Stomach smooth muscle (tissue), 2 donors: ENCODE data around the gene SLC2A6.

ENCODE experiments used
- H3K27ac ChIP-seq: one replicate; pipeline ENCODE4 v1.7.0; 2013; ENCODE audit warnings: mild to moderate bottlenecking, low read length, inconsistent platforms
- H3K27me3 ChIP-seq, 2 donors: one replicate each; pipeline ENCODE4 v1.7.0; 2013; ENCODE audit warnings: low read length in 2 of 2; ENCODE audit not compliant: insufficient read depth in 2 of 2, control insufficient read depth in 1 of 2
- H3K36me3 ChIP-seq, 2 donors: one replicate each; pipeline ENCODE4 v1.7.0; 2013; ENCODE audit warnings: low read length in 2 of 2; ENCODE audit not compliant: control insufficient read depth in 2 of 2, insufficient read depth in 2 of 2
- H3K4me1 ChIP-seq: one replicate; pipeline ENCODE4 v1.7.0; 2013; ENCODE audit warnings: low read length; ENCODE audit not compliant: control insufficient read depth, insufficient read depth
- H3K4me3 ChIP-seq, 2 donors: one replicate each; pipeline ENCODE4 v1.7.0; 2013; ENCODE audit warnings: low read length in 2 of 2
- H3K9ac ChIP-seq, 2 donors: one replicate each; pipeline ENCODE4 v1.7.0; 2013; ENCODE audit warnings: low read length in 2 of 2, mild to moderate bottlenecking in 1 of 2
- H3K9me3 ChIP-seq, 2 donors: one replicate each; pipeline ENCODE4 v1.7.0; 2013; ENCODE audit warnings: low read length in 2 of 2; ENCODE audit not compliant: control insufficient read depth in 2 of 2
- donor health status: healthy.
- donor health status: Pancreatic carcinoma.

SLC2A6 gene

DNA sequence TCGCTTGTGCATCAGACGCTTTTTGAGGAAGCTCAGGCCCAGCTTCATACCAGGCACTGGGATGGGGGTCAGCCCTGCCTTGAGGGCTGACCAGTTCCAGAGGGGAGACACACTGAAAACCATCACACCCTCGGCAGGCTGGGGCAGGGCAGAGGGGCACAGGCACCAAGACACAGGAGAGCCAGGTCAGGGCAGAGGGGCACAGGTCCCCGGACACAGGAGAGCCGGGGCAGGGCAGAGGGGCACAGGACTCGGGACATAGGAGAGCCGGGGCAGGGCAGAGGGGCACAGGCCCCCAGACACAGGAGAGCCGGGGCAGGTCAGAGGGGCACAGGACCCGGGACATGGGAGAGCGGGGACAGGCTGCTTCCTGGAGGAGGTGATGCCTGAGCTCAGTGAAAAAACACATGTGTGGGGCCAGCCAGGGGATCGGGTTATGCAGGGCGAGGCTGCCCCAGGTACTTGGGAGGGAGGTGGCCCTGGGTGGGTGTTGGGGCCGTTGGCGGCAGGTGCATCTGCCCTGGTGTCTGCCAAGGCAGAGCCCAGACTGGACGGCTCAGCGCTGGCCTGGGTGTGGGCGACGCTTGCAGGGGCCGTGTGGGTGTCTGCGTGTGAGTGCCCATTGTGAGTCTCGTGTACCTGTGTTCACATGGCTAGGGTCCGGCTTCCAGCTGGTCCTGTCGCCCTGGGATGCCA, 15.1 kb upstream of the SLC2A6 start:
- Histone ChIP-seq H3K36me3 (no peaks in the 10 kb centered on the region), H3K27ac (no peak overlapping the region), H3K4me1 (peaks cover 17% of the 10 kb centered on the region), H3K9me3 (no peaks in the 10 kb centered on the region), H3K27me3 (peaks cover 10 to 20% of the 10 kb centered on the region in 2 donors), H3K4me3 (no peak overlapping the region), H3K9ac (no peak overlapping the region)

DNA sequence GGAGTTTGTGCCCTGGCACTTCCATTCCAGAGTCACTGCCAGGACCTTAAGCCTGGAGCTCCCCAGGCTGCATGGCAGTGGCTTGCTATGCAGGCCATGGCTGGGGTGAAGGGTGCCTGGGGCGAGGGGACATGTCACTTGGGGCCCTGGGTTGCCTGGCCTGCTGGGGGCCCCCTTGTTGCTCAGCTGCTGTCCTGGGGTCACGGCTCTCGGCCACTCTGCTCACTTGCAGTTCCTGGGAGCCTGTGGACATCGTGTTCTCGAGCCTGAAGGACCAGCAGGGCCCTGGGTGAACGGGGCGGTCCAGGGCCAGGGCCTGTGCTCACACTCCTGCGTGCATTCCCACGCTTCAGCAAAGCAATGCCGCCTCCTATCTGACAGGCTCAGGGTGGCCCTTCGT, 14.5 kb upstream of the SLC2A6 start:
- Histone ChIP-seq H3K9me3 (no peaks in the 10 kb centered on the region), H3K27me3 (peaks cover 10 to 17% of the 10 kb centered on the region in 2 donors), H3K4me1 (peaks cover 13% of the 10 kb centered on the region), H3K4me3 (no peak overlapping the region), H3K27ac (no peak overlapping the region), H3K36me3 (no peaks in the 10 kb centered on the region), H3K9ac (no peak overlapping the region)

DNA sequence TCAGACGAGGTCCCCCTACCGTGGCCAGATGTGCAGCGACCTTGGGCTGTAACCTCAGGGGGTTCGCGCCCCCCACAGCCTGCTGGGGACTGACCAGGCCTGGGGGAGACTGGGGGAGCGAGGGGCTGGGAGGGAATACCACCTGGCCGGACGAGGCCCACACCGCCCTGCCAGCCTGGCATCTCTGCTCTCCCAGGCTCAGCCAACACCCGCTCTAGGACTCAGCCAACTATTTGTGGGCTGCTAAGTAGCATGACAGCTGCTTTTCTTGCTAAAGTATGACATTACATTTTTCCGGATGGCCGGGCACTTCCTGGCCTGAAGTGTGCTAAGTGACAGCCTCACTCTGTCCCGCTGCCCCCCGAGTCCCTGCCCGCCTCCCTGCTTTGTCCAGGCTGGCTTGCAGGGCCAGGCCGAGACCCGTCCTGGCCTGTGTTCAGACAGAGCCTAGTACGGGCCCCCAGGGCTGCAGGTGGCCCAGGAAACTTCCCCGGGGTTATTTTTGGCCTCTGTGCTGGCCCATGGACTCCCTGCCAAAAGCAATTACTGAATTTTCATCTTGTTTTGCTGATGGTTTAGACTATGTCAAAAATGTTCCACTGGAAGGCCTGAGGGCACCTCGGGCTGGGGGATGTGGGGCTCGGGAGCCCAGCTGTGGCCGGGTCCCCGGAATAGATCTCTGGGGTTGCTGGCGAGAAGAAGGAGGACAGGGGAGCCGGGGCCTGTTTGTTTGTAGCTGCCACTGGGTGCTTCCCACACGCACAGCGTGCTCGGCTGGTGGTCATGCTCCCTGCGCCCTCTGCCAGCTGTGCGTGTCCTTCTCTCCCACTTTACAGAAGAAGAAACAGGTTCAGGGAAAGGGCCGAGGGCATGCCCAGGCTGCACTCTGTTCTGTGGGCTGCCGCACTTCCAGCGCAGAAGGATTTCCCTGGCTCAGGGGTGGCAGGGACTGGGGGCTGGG, 13.4 kb upstream of the SLC2A6 start:
- H3K9ac ChIP-seq: no peak overlapping the region
- no peaks in the 10 kb centered on the region for H3K36me3 ChIP-seq

DNA sequence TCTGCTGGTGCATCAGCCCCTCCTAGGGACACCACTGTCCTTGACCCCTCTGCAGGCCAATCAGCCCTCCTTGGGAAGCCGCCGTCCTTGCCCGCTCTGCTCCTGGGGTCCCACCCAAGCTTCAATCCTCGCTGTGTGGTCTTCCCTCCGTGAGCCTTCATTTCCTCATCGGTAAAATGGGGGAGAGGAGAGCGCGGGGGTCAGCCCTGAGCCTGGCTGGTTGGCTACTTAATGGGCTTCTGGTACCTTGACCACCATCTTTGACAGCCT, 12.7 kb upstream of the SLC2A6 start:
- no peak overlapping the region for H3K9ac ChIP-seq
- H3K9me3 ChIP-seq: no peaks in the 10 kb centered on the region
- H3K4me1 ChIP-seq: peaks cover 3% of the 10 kb centered on the region
- peaks cover 5 to 8% of the 10 kb centered on the region in 2 donors for H3K27me3 ChIP-seq
- no peaks in the 10 kb centered on the region for H3K36me3 ChIP-seq
- no peak overlapping the region for H3K4me3 ChIP-seq
- no peak overlapping the region for H3K27ac ChIP-seq

More for the DNA sequence above, 13.4 kb upstream of the SLC2A6 start:
- H3K27ac ChIP-seq: no peak overlapping the region
- peaks cover 10 to 11% of the 10 kb centered on the region in 2 donors for H3K27me3 ChIP-seq
- H3K4me3 ChIP-seq: no peak overlapping the region
- H3K4me1 ChIP-seq: peaks cover 9% of the 10 kb centered on the region
- H3K9me3 ChIP-seq: no peaks in the 10 kb centered on the region

DNA sequence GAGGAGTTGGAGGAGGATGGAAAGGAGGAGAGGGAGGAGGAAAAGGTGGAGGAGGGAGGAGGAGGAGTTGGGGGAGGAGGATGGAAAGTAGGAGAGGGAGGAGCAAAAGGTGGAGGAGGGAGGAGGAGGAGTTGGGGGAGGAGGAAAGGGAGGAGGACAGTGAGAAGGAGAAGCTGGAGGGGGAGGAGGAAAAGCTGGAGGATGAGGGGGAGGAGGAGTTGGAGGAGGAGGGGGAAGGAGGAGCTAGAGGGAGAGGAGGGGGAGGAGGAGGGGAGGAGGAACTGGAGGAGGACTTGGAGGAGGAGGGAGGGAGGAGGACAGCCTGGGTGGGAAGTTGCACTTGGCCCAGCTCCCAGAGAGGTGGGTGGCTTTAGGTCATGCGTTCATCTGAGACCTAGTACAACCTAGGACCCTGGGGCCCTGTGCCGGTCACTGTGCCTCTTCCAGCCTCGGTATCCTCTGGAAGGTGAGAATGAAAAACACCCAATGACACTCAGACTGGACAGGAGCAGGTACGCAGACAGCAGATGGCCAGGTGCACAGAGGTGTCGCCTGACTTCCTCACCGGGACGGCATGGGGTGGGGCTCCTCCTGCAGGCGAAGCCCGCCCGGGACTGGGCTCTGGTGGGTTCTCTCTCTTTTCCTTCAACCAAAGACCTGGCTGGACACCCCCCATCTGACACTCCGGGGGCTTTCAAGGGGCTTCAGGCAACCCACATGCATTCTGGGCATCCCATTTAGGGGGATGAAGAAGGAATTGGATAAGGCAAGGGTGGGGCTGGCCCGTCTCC, 12.2 kb upstream of the SLC2A6 start:
- peaks cover 4 to 5% of the 10 kb centered on the region in 2 donors for H3K27me3 ChIP-seq
- peaks cover 3% of the 10 kb centered on the region for H3K4me1 ChIP-seq
- H3K9me3 ChIP-seq: no peaks in the 10 kb centered on the region
- H3K9ac ChIP-seq: no peak overlapping the region
- no peak overlapping the region for H3K27ac ChIP-seq
- no peak overlapping the region for H3K4me3 ChIP-seq
- no peaks in the 10 kb centered on the region for H3K36me3 ChIP-seq

DNA sequence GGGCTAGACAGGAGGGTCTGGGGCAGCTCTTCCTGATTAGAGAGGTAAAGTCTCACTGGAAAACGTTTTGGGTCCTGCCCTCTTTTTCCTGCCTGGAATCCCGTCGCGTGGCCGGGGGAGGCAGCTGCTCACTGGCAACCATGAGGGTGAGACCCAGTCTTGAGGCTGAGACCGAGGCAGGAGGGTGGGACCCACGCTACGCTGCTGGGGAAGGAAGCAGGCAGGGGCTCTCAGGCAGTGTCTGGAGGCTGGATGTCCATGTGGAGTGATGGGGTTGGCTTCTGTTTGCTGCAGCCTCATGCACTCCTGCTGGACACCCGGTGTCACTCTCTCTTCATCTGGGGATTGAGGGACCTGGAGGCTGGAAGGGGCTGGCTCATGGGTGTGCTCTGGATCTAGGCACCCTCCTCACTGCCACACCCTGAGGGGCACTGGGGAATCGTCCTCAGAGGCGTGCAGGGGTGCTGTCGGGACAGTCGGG, 11.3 kb upstream of the SLC2A6 start:
- no peaks in the 10 kb centered on the region for H3K36me3 ChIP-seq
- peaks cover 3 to 4% of the 10 kb centered on the region in 2 donors for H3K27me3 ChIP-seq
- no peaks in the 10 kb centered on the region for H3K4me1 ChIP-seq
- no peak overlapping the region for H3K9ac ChIP-seq
- H3K9me3 ChIP-seq: no peaks in the 10 kb centered on the region
- H3K27ac ChIP-seq: no peak overlapping the region
- no peak overlapping the region for H3K4me3 ChIP-seq

DNA sequence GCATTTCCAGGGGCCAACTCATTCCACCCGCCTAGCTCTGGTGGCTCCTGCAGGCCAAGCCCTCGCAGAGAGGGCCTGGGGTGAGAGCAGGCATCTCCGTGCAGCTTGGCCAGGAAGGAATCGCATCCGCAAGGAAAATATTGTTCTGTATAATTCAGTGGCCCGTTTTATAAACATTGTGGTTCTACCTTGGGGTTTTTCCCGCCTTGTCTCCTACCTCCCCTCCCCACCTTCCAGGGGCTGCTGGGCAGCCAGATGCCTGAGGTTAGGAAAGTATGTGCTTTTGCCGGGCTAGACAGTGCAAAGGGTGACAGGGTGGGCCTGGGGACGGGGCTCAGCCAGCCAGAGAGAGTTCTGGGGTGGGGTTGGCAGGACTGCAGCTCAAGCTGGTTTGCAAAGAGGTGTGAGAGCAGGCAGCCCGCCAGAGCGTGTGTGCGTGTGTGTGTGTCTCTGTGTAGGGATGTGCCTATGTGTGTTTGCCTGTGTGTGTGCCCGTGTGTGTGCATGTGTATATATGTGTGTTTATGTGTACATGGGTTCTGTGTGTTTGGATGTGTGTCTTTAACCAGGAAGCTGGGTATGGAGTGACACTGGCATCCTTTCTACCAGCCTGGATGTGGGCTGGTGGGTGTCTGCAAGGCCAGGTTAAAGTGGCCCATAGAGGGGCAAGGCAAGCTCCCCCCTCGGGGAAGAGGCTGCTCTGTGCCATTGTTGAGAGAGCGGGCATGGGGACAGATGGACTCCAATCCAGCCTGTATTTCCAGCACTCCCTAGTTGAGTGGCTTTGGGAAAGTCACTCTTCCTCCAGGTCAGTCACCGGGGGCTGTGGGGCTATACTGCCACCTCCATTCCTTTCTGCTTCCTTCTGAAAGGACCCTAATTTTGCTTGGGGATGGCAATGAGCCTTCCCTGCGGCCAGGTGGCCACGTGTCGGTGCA, 10.6 kb upstream of the SLC2A6 start:
- Histone ChIP-seq H3K27me3 (peaks cover 3 to 4% of the 10 kb centered on the region in 2 donors), H3K9me3 (no peaks in the 10 kb centered on the region), H3K36me3 (no peaks in the 10 kb centered on the region), H3K27ac (no peak overlapping the region), H3K4me3 (no peak overlapping the region), H3K4me1 (no peaks in the 10 kb centered on the region), H3K9ac (no peak overlapping the region)

DNA sequence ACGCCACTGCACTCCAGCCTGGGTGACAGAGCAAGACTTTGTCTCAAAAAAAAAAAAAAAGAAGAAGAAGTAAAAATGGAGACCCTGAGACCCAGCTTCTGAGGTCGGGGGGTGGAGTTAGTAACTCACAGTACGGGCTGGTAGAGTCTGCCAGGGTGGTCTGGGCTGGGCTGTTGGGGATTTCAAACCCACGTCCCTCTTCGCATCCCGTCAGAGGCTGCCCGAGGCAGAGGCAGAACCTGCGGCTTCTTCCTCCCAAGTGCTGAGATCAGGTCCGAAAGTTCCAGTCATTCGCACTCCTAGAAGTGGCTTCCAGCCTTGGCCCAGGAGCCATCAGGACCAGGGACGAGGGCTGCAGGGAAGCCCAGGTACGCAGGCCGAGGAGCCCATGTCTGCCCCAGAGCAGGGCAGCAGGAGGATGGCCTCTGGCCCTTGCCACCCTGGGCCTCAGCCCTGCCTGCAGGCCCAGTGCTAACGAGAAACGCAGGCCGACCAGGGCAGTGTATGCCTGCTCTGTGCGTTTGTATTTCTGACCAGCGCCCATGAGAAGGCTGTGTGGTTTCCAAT, 9.9 kb upstream of the SLC2A6 start:
- H3K4me3 ChIP-seq: no peak overlapping the region
- H3K4me1 ChIP-seq: no peaks in the 10 kb centered on the region
- H3K36me3 ChIP-seq: no peaks in the 10 kb centered on the region
- H3K9me3 ChIP-seq: no peaks in the 10 kb centered on the region
- H3K27ac ChIP-seq: no peak overlapping the region
- no peak overlapping the region for H3K9ac ChIP-seq
- H3K27me3 ChIP-seq: peaks cover 3 to 4% of the 10 kb centered on the region in 2 donors

DNA sequence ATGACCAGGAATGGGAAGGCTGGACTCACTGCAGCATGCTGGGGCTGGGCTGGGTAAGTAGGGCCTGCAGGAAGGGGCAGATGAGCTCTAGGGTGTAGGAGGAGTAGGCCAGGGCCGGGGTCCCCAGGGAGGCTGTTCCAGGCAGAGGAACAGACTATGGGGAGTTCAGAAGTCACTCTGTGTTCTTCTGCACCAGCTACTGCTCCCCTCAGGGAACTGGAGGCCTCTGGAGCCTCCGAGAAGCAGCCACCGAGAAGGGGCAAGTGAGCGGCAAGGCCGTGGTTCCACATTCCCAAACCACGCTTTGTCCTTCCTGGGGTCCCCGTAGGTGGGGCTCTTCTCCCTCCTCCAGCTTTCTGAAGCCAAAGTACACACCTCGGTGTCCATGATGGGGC, 8.4 kb upstream of the SLC2A6 start:
- H3K27me3 ChIP-seq: peaks cover 3 to 4% of the 10 kb centered on the region in 2 donors
- no peaks in the 10 kb centered on the region for H3K4me1 ChIP-seq
- no peaks in the 10 kb centered on the region for H3K36me3 ChIP-seq
- H3K9ac ChIP-seq: no peak overlapping the region
- no peaks in the 10 kb centered on the region for H3K9me3 ChIP-seq
- no peak overlapping the region for H3K27ac ChIP-seq
- H3K4me3 ChIP-seq: no peak overlapping the region
